ENCODE data around the gene SUV39H1. TPM values are rescaled to one million over a fixed set of nuclear protein-coding genes. Genes with fewer than 3 reads are reported as not detected.

The SUV39H1 gene
- total and polyA plus RNA-seq, 2 experiments from 2014 or later: 6.9 to 8.1 TPM

- H3K9me3 ChIP-seq (ENCODE audit: low read depth): no peaks in the 10 kb centered on the region
Measured at GRCh38 chrX:48695534-48695896, 1.0 kb upstream of the SUV39H1 start.

GRCh38 chrX:48695925-48696300 lies 621 bp upstream of the SUV39H1 start:
- peak overlapping the region; percentile 62 for H3K27ac ChIP-seq
- no peak for TF ChIP-seq CTCF (IDR thresholded peaks at IDR 0.05; ENCODE audit: low read depth, low read length)
- H3K9me3 ChIP-seq (ENCODE audit: low read depth): no peaks in the 10 kb centered on the region
- H3K36me3 ChIP-seq: no peaks in the 10 kb centered on the region
- no peaks in the 10 kb centered on the region for H3K4me1 ChIP-seq (ENCODE audit: low read depth)
- H3K27me3 ChIP-seq: no peaks in the 10 kb centered on the region
- H3K4me3 ChIP-seq: peak overlapping the region; percentile 67
- no peak for DNase-seq (ENCODE audit: low read depth in 1 of 2, low spot score in 1 of 2)

More at GRCh38 chrX:48695534-48695896, 1.0 kb upstream of the SUV39H1 start:
- Histone ChIP-seq H3K4me3 (peak overlapping the region; percentile 67), H3K27me3 (no peaks in the 10 kb centered on the region), H3K36me3 (no peaks in the 10 kb centered on the region), H3K4me1 (ENCODE audit: low read depth) (no peaks in the 10 kb centered on the region), H3K27ac (peak overlapping the region; percentile 62)
- TF ChIP-seq CTCF (IDR thresholded peaks at IDR 0.05; ENCODE audit: low read depth, low read length): no peak
- DNase-seq (ENCODE audit: low read depth in 1 of 2, low spot score in 1 of 2): no peak

- no peak for TF ChIP-seq CTCF (IDR thresholded peaks at IDR 0.05; ENCODE audit: low read depth, low read length)
- H3K27ac ChIP-seq: peak overlapping the region; percentile 89
- peak in 1 of 2 donors; percentile 12 for DNase-seq (ENCODE audit: low read depth in 1 of 2, low spot score in 1 of 2)
Measured at GRCh38 chrX:48696909-48697727, 584 bp downstream of the SUV39H1 start.

GRCh38 chrX:48698306-48698705 lies 1.8 kb downstream of the SUV39H1 start:
- Histone ChIP-seq H3K4me1 (ENCODE audit: low read depth) (no peaks in the 10 kb centered on the region), H3K27me3 (no peaks in the 10 kb centered on the region), H3K9me3 (ENCODE audit: low read depth) (no peaks in the 10 kb centered on the region), H3K36me3 (no peaks in the 10 kb centered on the region), H3K4me3 (no peak overlapping the region), H3K27ac (no peak overlapping the region)
- TF ChIP-seq CTCF (IDR thresholded peaks at IDR 0.05; ENCODE audit: low read depth, low read length): no peak
- DNase-seq (ENCODE audit: low read depth in 1 of 2, low spot score in 1 of 2): no peak

More at GRCh38 chrX:48696909-48697727, 584 bp downstream of the SUV39H1 start:
- Histone ChIP-seq H3K27me3 (no peaks in the 10 kb centered on the region), H3K9me3 (ENCODE audit: low read depth) (no peaks in the 10 kb centered on the region), H3K4me1 (ENCODE audit: low read depth) (no peaks in the 10 kb centered on the region), H3K36me3 (no peaks in the 10 kb centered on the region), H3K4me3 (peak overlapping the region; percentile 67)

GRCh38 chrX:48700246-48700645 lies 3.7 kb downstream of the SUV39H1 start:
- Histone ChIP-seq H3K27me3 (no peaks in the 10 kb centered on the region), H3K9me3 (ENCODE audit: low read depth) (no peaks in the 10 kb centered on the region)
- no peak for DNase-seq (ENCODE audit: low read depth in 1 of 2, low spot score in 1 of 2)

More at GRCh38 chrX:48700246-48700645, 3.7 kb downstream of the SUV39H1 start:
- H3K36me3 ChIP-seq: no peaks in the 10 kb centered on the region
- no peak overlapping the region for H3K4me3 ChIP-seq
- no peak for TF ChIP-seq CTCF (IDR thresholded peaks at IDR 0.05; ENCODE audit: low read depth, low read length)
- H3K27ac ChIP-seq: no peak overlapping the region
- no peaks in the 10 kb centered on the region for H3K4me1 ChIP-seq (ENCODE audit: low read depth)
